Measurements from ENCODE around the gene PNPLA5.

GRCh38 chr22:43835166-43835565, 56.6 kb downstream of the PNPLA5 start:
- TF ChIP-seq CTCF (optimal IDR thresholded peaks at IDR 0.05 in 1 of 3, IDR thresholded peaks at IDR 0.05 in 1 of 3, conservative IDR thresholded peaks at IDR 0.05 in 1 of 3; ENCODE audit: extremely low read depth in 1 of 3, insufficient read depth in 2 of 3, low read length in 3 of 3), result no peak
- no peak for TF ChIP-seq EZH2 (IDR thresholded peaks at IDR 0.05; ENCODE audit: low read length)
